CD4-positive, alpha-beta memory T cell (primary cell): ENCODE results near the gene FOXB2. TPM values are rescaled to one million over a fixed set of nuclear protein-coding genes. Genes with fewer than 3 reads are reported as not detected.

Experiments
- CTCF ChIA-PET: fragments of 350-600 bp; sonication (Branson Sonifier 250); formaldehyde crosslinking; loops from one replicate; lab custom pipeline; 2021; ENCODE audit warnings: inconsistent platforms; ENCODE audit not compliant: partially characterized antibody; lab: Charles Lee
- POLR2A ChIA-PET: fragments of 350-600 bp; sonication (Branson Sonifier 250); formaldehyde crosslinking; loops from one replicate; lab custom pipeline; 2021; ENCODE audit not compliant: partially characterized antibody; lab: Charles Lee
- DNase-seq, 5 donors: peaks; one replicate each; pipeline versions ENCODE4 v3.0.0 to v3.0.0-alpha.2; 2020 to 2022; ENCODE audit warnings: mixed read lengths in 1 of 5
- H3K27ac ChIP-seq: one replicate; pipeline ENCODE4 v1.7.0; 2013; ENCODE audit warnings: low read depth, low read length
- H3K27me3 ChIP-seq: 2 replicates; pipeline ENCODE4 v1.7.0; 2013; ENCODE audit warnings: mild to moderate bottlenecking, low read length, moderate library complexity; ENCODE audit not compliant: insufficient read depth
- H3K36me3 ChIP-seq: 2 replicates; pipeline ENCODE4 v1.7.0; 2013; ENCODE audit warnings: mild to moderate bottlenecking, low read length, moderate library complexity; ENCODE audit not compliant: insufficient read depth
- H3K4me1 ChIP-seq: 2 replicates; pipeline ENCODE4 v1.7.0; 2013; ENCODE audit warnings: mild to moderate bottlenecking, low read length, moderate library complexity; ENCODE audit not compliant: insufficient read depth
- H3K4me3 ChIP-seq, 2 donors: one replicate each; pipeline ENCODE4 v1.7.0; 2013; ENCODE audit warnings: low read length in 2 of 2, mild to moderate bottlenecking in 1 of 2
- H3K9me3 ChIP-seq, 2 donors: one replicate each; pipeline ENCODE4 v1.7.0; 2013; ENCODE audit warnings: low read length in 2 of 2, control low read depth in 1 of 2; ENCODE audit not compliant: control insufficient read depth in 1 of 2
- H3K27ac Mint-ChIP-seq, 7 donors: one replicate each; pipeline ENCODE4 v1.8.0; 2020 to 2021; ENCODE audit warnings: mixed read lengths in 7 of 7, mild to moderate bottlenecking in 6 of 7, inconsistent platforms in 3 of 7, moderate library complexity in 3 of 7
- H3K27me3 Mint-ChIP-seq, 2 donors: one replicate each; pipeline ENCODE4 v1.8.0; 2020 to 2021; ENCODE audit warnings: mixed read lengths in 2 of 2
- H3K36me3 Mint-ChIP-seq, 2 donors: one replicate each; pipeline ENCODE4 v1.8.0; 2020 to 2021; ENCODE audit warnings: mixed read lengths in 2 of 2, inconsistent platforms in 1 of 2, mild to moderate bottlenecking in 1 of 2
- H3K4me1 Mint-ChIP-seq, 4 donors: one replicate each; pipeline ENCODE4 v1.8.0; 2020 to 2021; ENCODE audit warnings: mixed read lengths in 4 of 4, mild to moderate bottlenecking in 1 of 4
- H3K4me3 Mint-ChIP-seq, 8 donors: one replicate each; pipeline ENCODE4 v1.8.0; 2020 to 2021; ENCODE audit warnings: mixed read lengths in 8 of 8, mild to moderate bottlenecking in 7 of 8, moderate library complexity in 6 of 8, inconsistent platforms in 3 of 8
- H3K9me3 Mint-ChIP-seq, 8 donors: one replicate each; pipeline ENCODE4 v1.8.0; 2020 to 2021; ENCODE audit warnings: mixed read lengths in 8 of 8, mild to moderate bottlenecking in 5 of 8, inconsistent platforms in 3 of 8, moderate library complexity in 1 of 8
- intact Hi-C: fragments of 100-400 bp; cut with micrococcal nuclease; formaldehyde crosslinking; loops from one replicate; pipeline ENCODE4 v1.15.1; 2023
- polyA plus RNA-seq, 2 donors: library from polyadenylated mRNA; unstranded; fragments of 300-500 nt; fragmentation: Illumina TruSeq; gene quantifications; one replicate each; pipeline ENCODE4 v1.2.3, GENCODE V29; 2021
- total RNA-seq, 2 experiments: library from RNA; stranded (reverse); gene quantifications; one replicate each; pipeline ENCODE4 v1.2.3, GENCODE V29; 2021

The FOXB2 gene
- total and polyA plus RNA-seq, 4 experiments from 2014 or later: not detected

- Histone ChIP-seq H3K27me3 (peaks cover 35% of the 10 kb centered on the region), H3K27ac (no peak overlapping the region), H3K4me3 (no peak overlapping the region), H3K36me3 (no peaks in the 10 kb centered on the region), H3K9me3 (no peaks in the 10 kb centered on the region), H3K4me1 (peaks cover 9% of the 10 kb centered on the region)
- Mint-ChIP-seq H3K4me3 (no peak overlapping the region), H3K9me3 (peaks cover 0 to 4% (median 0%) of the 10 kb centered on the region in 8 donors), H3K27me3 (peaks cover 44 to 59% of the 10 kb centered on the region in 2 donors), H3K36me3 (no peaks in the 10 kb centered on the region), H3K4me1 (peaks cover 5 to 48% (median 19%) of the 10 kb centered on the region in 4 donors), H3K27ac (no peak overlapping the region)
- intact Hi-C loops: no loop called here
- CTCF ChIA-PET: no interaction called here
- POLR2A ChIA-PET: no interaction called here
- DNase-seq: no peak
Measured at GRCh38 chr9:77016121-77016525, 3.3 kb upstream of the FOXB2 start.

- CTCF ChIA-PET: interaction anchor here (1.3 kb wide), 1 partner anchor 9 kb away, joined by 6 read pairs; no protein-coding TSS in a partner anchor
- DNase-seq: no peak
- Mint-ChIP-seq H3K4me3 (peak overlapping the region in 1 of 8 donors; percentile 2), H3K27ac (no peak overlapping the region), H3K4me1 (peaks cover 9 to 55% (median 25%) of the 10 kb centered on the region in 4 donors), H3K27me3 (peaks cover 47 to 65% of the 10 kb centered on the region in 2 donors), H3K36me3 (no peaks in the 10 kb centered on the region), H3K9me3 (peaks cover 0 to 4% (median 0%) of the 10 kb centered on the region in 8 donors)
- intact Hi-C loops: no loop called here
- no peaks in the 10 kb centered on the region for H3K36me3 ChIP-seq
- H3K27me3 ChIP-seq: peaks cover 42% of the 10 kb centered on the region
- H3K4me1 ChIP-seq: peaks cover 15% of the 10 kb centered on the region
- no peak overlapping the region for H3K27ac ChIP-seq
- POLR2A ChIA-PET: no interaction called here
- no peaks in the 10 kb centered on the region for H3K9me3 ChIP-seq
- no peak overlapping the region for H3K4me3 ChIP-seq
Measured at GRCh38 chr9:77016526-77017504, 2.6 kb upstream of the FOXB2 start.

- POLR2A ChIA-PET: no interaction called here
- Mint-ChIP-seq H3K36me3 (no peaks in the 10 kb centered on the region), H3K27ac (no peak overlapping the region), H3K4me1 (peaks cover 13 to 56% (median 28%) of the 10 kb centered on the region in 4 donors), H3K4me3 (peak overlapping the region in 4 of 8 donors; percentile 1 to 26 (median 12)), H3K27me3 (peaks cover 48 to 67% of the 10 kb centered on the region in 2 donors), H3K9me3 (peaks cover 0 to 4% (median 0%) of the 10 kb centered on the region in 8 donors)
- Histone ChIP-seq H3K4me3 (no peak overlapping the region), H3K27me3 (peaks cover 42% of the 10 kb centered on the region), H3K9me3 (no peaks in the 10 kb centered on the region), H3K27ac (no peak overlapping the region), H3K4me1 (peaks cover 18% of the 10 kb centered on the region), H3K36me3 (no peaks in the 10 kb centered on the region)
- intact Hi-C loops: no loop called here
- DNase-seq: no peak
- CTCF ChIA-PET: interaction anchor here (1.3 kb wide), 1 partner anchor 8 kb away, joined by 6 read pairs; no protein-coding TSS in a partner anchor
Measured at GRCh38 chr9:77017505-77017894, 2.0 kb upstream of the FOXB2 start.

DNA sequence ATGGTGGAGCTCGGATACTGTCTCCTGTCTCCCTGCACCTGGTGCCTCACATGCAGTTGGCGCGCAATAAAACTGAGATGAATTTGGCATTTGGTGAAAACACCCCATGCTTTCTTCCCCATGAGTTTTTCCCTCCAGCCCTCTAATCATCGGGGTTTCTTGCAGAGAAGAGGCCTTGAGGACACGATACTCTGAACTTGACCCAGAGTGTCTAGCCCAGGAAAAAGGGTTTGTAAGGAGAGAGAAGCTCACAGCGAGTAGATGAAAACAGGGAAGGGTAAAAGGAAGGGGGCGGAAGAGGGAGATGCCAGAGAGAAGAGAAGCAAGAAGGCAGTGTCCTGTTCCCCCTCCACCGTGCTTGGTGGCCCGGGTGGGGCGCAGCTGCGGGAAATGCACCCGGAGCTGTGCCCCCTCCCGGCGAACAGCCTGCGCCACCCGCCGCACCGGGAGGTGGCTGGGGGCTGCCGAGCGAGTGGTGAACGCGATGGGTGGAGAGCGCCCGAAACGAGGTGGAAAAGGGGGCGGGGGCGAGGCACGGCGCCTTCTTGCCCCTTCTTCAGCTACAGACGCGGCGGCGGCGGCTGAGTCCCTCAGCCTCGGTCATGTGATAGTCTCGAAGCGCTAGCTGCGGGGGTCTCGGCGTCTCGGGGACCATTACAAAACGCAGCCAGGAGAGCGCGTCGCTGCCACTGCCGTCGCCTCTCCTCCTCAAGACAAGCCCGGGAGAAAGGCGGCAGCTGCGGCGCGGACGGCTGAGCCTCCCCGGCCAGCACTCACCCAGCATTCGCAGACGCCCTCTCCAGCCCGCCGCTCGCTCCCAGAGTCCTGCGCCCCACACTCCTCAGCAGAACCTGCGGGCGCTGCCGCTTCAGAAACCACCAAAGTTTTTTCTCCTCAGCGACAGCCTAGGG lies 1.1 kb upstream of the FOXB2 start:
- CTCF ChIA-PET: no interaction called here
- Mint-ChIP-seq H3K36me3 (no peaks in the 10 kb centered on the region), H3K27ac (no peak overlapping the region), H3K4me1 (peaks cover 13 to 59% (median 31%) of the 10 kb centered on the region in 4 donors), H3K4me3 (peak overlapping the region; percentile 1 to 69 (median 41)), H3K27me3 (peaks cover 48 to 66% of the 10 kb centered on the region in 2 donors), H3K9me3 (peaks cover 0 to 4% (median 0%) of the 10 kb centered on the region in 8 donors)
- Histone ChIP-seq H3K36me3 (no peaks in the 10 kb centered on the region), H3K27me3 (peaks cover 36% of the 10 kb centered on the region), H3K9me3 (no peaks in the 10 kb centered on the region), H3K4me1 (peaks cover 20% of the 10 kb centered on the region), H3K4me3 (no peak overlapping the region), H3K27ac (no peak overlapping the region)
- intact Hi-C loops: no loop called here
- POLR2A ChIA-PET: no interaction called here
- no peak for DNase-seq

DNA sequence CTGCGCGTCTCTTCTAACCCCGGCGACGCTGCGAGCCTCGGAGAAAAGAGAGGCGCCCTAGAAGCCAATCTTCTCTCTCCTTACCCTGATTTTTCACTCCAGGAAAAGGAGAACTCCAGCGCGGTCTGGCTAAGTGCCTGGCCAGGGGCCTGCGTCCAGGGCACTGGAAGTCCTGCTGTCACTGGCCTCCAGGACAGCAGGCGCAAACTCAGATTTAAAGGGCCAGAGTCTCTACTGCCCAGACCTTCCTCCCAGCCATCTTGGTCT lies 553 bp upstream of the FOXB2 start:
- Histone ChIP-seq H3K4me1 (peaks cover 20% of the 10 kb centered on the region), H3K27me3 (peaks cover 37% of the 10 kb centered on the region), H3K9me3 (no peaks in the 10 kb centered on the region), H3K4me3 (no peak overlapping the region), H3K27ac (no peak overlapping the region), H3K36me3 (no peaks in the 10 kb centered on the region)
- Mint-ChIP-seq H3K9me3 (peaks cover 0 to 4% (median 0%) of the 10 kb centered on the region in 8 donors), H3K4me1 (peaks cover 13 to 59% (median 31%) of the 10 kb centered on the region in 4 donors), H3K27ac (no peak overlapping the region), H3K36me3 (no peaks in the 10 kb centered on the region), H3K4me3 (peak overlapping the region in 5 of 8 donors; percentile 13 to 62 (median 23)), H3K27me3 (peaks cover 49 to 66% of the 10 kb centered on the region in 2 donors)
- ChIA-PET POLR2A (no interaction called here), CTCF (no interaction called here)
- intact Hi-C loops: no loop called here
- no peak for DNase-seq

- H3K36me3 Mint-ChIP-seq: no peaks in the 10 kb centered on the region
- Histone ChIP-seq H3K4me3 (no peak overlapping the region), H3K4me1 (peaks cover 20% of the 10 kb centered on the region), H3K36me3 (no peaks in the 10 kb centered on the region), H3K27ac (no peak overlapping the region), H3K9me3 (no peaks in the 10 kb centered on the region), H3K27me3 (peaks cover 32% of the 10 kb centered on the region)
- intact Hi-C loops: no loop called here
- ChIA-PET CTCF (no interaction called here), POLR2A (no interaction called here)
- no peak overlapping the region for H3K27ac Mint-ChIP-seq
- no peak for DNase-seq
- H3K27me3 Mint-ChIP-seq: peaks cover 49 to 64% of the 10 kb centered on the region in 2 donors
- peaks cover 13 to 59% (median 29%) of the 10 kb centered on the region in 4 donors for H3K4me1 Mint-ChIP-seq
- H3K4me3 Mint-ChIP-seq: peak overlapping the region in 5 of 8 donors; percentile 25 to 74 (median 61)
- H3K9me3 Mint-ChIP-seq: peaks cover 0 to 4% (median 0%) of the 10 kb centered on the region in 8 donors
Measured at GRCh38 chr9:77019926-77020412, 514 bp downstream of the FOXB2 start.
